Measurements from ENCODE around the gene EPB41.

DNA sequence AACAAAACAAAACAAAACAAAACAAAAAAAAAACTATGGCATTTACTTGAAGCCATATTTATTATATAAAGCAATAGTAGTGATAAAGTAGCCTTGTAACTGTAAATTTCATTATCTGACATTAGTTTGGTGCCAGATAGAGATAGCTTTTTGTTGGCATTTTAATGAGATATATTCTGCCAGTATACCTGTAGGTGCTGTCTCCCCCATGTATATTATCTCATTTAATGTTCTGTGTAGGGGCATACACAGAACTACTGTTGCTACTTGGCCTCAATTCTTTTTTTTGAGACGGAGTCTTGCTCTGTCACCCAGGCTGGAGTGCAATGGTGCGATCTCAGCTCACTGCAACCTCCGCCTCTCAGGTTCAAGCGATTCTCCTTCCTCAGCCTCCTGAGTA lies 141.9 kb downstream of the EPB41 start:
- TF ChIP-seq, protein P1, sequence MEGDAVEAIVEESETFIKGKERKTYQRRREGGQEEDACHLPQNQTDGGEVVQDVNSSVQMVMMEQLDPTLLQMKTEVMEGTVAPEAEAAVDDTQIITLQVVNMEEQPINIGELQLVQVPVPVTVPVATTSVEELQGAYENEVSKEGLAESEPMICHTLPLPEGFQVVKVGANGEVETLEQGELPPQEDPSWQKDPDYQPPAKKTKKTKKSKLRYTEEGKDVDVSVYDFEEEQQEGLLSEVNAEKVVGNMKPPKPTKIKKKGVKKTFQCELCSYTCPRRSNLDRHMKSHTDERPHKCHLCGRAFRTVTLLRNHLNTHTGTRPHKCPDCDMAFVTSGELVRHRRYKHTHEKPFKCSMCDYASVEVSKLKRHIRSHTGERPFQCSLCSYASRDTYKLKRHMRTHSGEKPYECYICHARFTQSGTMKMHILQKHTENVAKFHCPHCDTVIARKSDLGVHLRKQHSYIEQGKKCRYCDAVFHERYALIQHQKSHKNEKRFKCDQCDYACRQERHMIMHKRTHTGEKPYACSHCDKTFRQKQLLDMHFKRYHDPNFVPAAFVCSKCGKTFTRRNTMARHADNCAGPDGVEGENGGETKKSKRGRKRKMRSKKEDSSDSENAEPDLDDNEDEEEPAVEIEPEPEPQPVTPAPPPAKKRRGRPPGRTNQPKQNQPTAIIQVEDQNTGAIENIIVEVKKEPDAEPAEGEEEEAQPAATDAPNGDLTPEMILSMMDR (IDR thresholded peaks at IDR 0.05), result no peak
- TF ChIP-seq RCOR1 (IDR thresholded peaks at IDR 0.05; ENCODE audit: low read length), result no peak

All from SK-N-SH (cell line).